ENCODE measurements around the gene FYCO1.

Gene FYCO1

DNA sequence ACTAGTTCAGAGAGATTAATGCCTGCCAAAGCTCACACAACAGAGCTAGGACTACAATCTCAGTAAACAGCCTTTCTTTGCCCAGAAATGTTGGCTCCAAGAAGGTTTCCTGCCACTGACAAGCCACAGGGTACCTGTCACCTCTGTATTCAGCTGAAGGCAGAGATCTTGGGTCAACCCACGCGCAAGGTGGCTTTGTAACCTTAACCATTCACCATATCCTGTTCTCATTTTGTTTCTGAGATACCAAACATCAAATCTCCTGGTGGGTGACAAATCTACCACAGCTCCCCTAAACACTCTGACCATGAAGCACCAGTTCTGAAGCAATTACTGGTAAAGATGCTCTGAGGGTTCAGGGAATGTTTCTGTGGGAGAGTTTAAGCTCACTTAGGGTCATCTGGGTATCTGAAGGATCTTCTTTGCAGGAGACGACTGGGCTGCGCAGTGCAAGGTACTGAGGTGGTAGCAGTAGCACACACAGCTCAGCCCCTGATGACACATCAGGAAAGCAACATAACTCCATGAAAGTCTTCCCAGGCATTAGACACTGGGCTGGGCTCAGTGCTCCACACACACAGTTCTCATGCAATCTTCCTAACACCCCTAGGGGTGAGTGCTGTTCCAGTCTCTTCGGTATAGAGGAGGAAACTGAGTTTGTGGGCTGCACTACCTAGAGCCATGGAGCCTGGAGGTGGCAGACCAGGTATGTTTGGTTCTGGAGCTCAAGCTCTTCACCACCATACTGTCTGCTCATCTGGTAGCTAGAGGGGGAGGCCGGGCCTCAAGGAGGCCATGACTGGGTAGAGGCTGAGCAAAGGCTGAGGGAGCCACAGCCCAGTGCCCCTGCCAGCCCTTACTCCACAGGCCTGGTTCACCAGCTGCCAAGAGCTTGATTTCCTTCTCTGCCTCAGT lies 44.7 kb downstream of the FYCO1 start:
- Mint-ChIP-seq H3K4me1 (ENCODE audit: low read depth) (peaks cover 49% of the 10 kb centered on the region), H3K4me3 (peak overlapping the region; percentile 9), H3K9me3 (ENCODE audit: low read depth) (no peaks in the 10 kb centered on the region), H3K36me3 (peaks cover 42% of the 10 kb centered on the region), H3K27ac (peak overlapping the region; percentile 70), H3K27me3 (no peaks in the 10 kb centered on the region)

DNA sequence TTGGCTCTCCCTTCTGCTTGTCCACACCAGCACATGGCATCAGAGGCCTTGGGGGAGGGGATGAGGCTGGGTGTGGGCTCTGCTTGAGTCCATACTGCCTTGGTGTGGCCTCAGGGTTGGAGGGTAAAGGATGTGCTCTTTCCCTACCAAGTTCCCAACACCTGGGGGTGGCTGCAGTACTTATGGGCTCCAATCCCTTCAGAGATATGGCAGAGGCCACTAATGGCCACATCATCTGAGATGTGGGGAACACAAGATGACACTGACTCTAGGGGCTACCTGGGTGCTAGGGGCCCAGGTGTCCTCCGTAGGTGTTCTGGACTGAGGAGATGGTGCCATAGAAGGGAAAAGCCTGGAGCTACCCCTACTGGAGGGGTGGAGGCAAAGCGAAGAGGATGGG lies 45.5 kb downstream of the FYCO1 start:
- no peaks in the 10 kb centered on the region for H3K27me3 Mint-ChIP-seq
- peaks cover 45% of the 10 kb centered on the region for H3K36me3 Mint-ChIP-seq
- H3K4me3 Mint-ChIP-seq = no peak overlapping the region
- peaks cover 50% of the 10 kb centered on the region for H3K4me1 Mint-ChIP-seq (ENCODE audit: low read depth)
- no peak overlapping the region for H3K27ac Mint-ChIP-seq
- H3K9me3 Mint-ChIP-seq (ENCODE audit: low read depth) = no peaks in the 10 kb centered on the region

DNA sequence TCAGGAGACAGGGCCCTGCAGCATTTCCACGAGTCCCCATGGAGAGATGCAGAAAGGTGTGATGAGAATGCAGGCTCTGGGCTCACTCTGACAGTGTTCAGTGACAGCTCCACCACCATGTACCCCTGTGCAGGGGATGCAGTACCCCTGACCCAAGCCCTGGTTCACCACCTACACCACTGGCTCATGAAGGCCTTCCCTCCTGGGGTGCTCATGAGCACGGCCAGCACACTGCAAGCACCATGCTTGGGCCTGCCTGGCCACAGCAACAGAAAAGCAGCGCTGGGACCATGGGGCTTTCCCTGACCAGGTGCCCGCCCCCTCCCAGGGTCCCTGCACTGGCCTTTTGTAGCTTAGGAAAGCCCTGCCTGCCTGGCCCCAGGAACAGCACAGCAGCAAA lies 46.2 kb downstream of the FYCO1 start:
- H3K36me3 Mint-ChIP-seq = peaks cover 49% of the 10 kb centered on the region
- no peaks in the 10 kb centered on the region for H3K9me3 Mint-ChIP-seq (ENCODE audit: low read depth)
- no peaks in the 10 kb centered on the region for H3K27me3 Mint-ChIP-seq
- no peak overlapping the region for H3K27ac Mint-ChIP-seq
- H3K4me1 Mint-ChIP-seq (ENCODE audit: low read depth) = peaks cover 55% of the 10 kb centered on the region
- no peak overlapping the region for H3K4me3 Mint-ChIP-seq

DNA sequence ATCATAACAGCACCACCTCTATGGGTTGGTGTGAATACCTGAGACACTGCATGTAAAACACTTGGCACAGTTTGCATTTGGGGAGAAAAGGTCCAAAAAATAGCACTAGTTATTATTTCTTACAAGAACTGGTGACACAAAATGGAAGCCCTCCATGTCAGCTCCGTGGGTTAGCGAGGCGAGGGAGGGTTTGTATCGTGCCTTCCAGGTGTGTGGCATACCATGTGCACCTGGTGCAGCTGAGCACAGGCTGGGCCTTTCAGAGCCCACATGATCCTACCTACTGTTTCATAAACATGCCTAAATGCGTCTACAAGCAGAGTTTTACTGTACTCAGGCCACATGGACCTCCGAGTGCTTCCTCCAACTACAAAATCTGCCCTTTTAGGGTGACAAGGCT lies 46.7 kb downstream of the FYCO1 start:
- H3K9me3 Mint-ChIP-seq (ENCODE audit: low read depth) = no peaks in the 10 kb centered on the region
- peaks cover 54% of the 10 kb centered on the region for H3K4me1 Mint-ChIP-seq (ENCODE audit: low read depth)
- no peak overlapping the region for H3K27ac Mint-ChIP-seq
- H3K4me3 Mint-ChIP-seq = no peak overlapping the region
- H3K27me3 Mint-ChIP-seq = no peaks in the 10 kb centered on the region
- peaks cover 45% of the 10 kb centered on the region for H3K36me3 Mint-ChIP-seq

DNA sequence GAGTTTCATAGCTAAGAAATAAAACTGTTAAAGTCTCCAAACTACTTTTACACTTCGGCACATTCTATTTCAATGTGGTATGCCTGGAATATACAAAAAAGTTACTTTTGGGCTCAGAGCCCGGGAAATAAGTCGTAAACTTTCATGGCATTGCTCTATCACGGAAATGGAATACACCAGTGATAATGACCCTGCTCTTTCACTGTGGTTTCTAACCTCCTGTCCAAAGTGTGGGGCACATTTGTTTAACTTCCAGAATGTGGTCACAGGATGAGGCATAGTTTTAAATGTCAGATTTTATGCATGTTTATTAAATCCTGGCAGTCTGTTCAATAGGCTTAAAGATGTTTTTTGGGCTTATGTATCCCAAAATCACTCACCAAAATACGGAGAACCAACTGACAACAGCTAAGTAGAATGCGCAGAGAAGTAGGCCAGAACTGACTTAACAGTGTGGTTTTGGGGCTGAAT lies 47.3 kb downstream of the FYCO1 start:
- peaks cover 60% of the 10 kb centered on the region for H3K4me1 Mint-ChIP-seq (ENCODE audit: low read depth)
- H3K27ac Mint-ChIP-seq = no peak overlapping the region
- H3K27me3 Mint-ChIP-seq = no peaks in the 10 kb centered on the region
- no peaks in the 10 kb centered on the region for H3K9me3 Mint-ChIP-seq (ENCODE audit: low read depth)
- H3K36me3 Mint-ChIP-seq = peaks cover 42% of the 10 kb centered on the region
- no peak overlapping the region for H3K4me3 Mint-ChIP-seq

DNA sequence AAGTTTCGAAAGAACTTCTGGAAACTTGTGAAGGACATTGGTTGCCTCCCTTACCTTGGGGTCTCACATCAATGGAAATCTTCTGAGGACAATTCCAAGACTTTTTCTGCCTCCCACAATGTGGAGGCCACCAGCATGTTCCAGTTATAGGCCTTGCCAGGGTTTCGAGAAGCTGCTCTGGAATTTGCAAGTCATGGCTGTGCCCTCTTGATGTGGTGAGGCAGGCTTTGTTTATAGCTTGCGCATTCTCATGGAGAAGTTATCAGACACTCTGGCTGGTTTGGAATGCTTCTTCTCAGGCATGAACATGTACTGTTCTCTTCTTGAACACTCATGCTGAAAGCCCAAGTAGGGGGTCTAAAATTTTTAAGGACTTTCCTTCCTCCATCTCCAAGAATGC lies 48.3 kb downstream of the FYCO1 start:
- H3K4me1 Mint-ChIP-seq (ENCODE audit: low read depth) = peaks cover 67% of the 10 kb centered on the region
- peaks cover 36% of the 10 kb centered on the region for H3K36me3 Mint-ChIP-seq
- H3K4me3 Mint-ChIP-seq = no peak overlapping the region
- no peaks in the 10 kb centered on the region for H3K27me3 Mint-ChIP-seq
- no peaks in the 10 kb centered on the region for H3K9me3 Mint-ChIP-seq (ENCODE audit: low read depth)
- H3K27ac Mint-ChIP-seq = no peak overlapping the region

DNA sequence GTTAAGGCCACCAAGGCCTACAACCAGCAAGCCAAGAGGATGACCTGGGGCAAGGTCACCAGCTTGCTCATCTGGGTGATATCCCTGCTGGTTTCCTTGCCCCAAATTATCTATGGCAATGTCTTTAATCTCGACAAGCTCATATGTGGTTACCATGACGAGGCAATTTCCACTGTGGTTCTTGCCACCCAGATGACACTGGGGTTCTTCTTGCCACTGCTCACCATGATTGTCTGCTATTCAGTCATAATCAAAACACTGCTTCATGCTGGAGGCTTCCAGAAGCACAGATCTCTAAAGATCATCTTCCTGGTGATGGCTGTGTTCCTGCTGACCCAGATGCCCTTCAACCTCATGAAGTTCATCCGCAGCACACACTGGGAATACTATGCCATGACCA lies 48.7 kb downstream of the FYCO1 start:
- Mint-ChIP-seq H3K9me3 (ENCODE audit: low read depth) (no peaks in the 10 kb centered on the region), H3K4me1 (ENCODE audit: low read depth) (peaks cover 69% of the 10 kb centered on the region), H3K27ac (no peak overlapping the region), H3K36me3 (peaks cover 36% of the 10 kb centered on the region), H3K27me3 (no peaks in the 10 kb centered on the region), H3K4me3 (no peak overlapping the region)

DNA sequence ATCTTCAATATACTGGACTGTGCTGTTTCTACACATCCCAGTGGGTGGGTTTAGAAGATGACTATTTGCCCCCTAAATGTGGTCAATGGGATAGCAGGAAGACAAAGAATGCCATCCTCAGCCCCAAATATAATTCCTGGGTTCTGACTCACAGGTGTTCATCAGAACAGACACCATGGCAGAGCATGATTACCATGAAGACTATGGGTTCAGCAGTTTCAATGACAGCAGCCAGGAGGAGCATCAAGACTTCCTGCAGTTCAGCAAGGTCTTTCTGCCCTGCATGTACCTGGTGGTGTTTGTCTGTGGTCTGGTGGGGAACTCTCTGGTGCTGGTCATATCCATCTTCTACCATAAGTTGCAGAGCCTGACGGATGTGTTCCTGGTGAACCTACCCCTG lies 49.3 kb downstream of the FYCO1 start:
- Mint-ChIP-seq H3K36me3 (peaks cover 36% of the 10 kb centered on the region), H3K27ac (no peak overlapping the region)

DNA sequence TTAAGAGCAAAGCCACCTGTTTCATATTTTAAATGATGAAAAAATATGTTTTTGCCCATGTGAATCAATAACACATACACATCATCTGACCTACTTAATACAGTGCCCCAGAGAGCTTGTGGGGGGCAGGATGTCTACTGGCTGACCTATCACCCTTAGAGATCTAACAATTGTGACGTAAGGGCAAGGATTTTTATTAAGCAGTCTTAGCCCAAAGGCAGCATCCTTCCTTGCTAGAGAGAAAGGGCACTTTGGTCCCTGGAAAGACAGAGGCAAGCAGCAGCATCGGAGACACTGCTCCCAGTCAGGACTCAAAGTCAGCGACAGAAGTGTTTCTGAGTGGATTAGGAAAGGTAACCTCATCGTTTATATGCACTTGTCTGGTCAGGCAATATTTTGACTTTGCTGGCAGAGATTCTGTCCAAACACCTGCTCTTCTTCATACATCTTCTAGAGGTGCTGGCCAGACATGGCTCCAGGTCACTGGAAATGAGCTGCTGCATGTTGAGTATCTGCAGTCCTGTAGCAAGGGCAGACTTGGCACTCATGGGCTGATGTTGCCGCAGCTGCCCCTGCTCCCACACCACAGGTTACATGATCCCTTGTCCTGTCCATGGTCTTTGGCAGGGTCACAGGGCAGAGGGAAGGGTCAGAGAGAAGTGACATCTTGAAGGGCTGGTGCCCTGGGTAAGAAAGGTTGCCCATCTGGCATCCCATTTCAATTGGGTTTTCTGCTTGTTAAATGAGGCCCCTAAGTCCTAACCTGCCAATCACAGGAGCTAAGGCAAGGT lies 50.6 kb downstream of the FYCO1 start:
- Mint-ChIP-seq H3K4me1 (ENCODE audit: low read depth) (peaks cover 53% of the 10 kb centered on the region), H3K27ac (no peak overlapping the region), H3K9me3 (ENCODE audit: low read depth) (no peaks in the 10 kb centered on the region), H3K4me3 (no peak overlapping the region), H3K36me3 (peaks cover 37% of the 10 kb centered on the region), H3K27me3 (no peaks in the 10 kb centered on the region)

More for the DNA sequence above, 49.3 kb downstream of the FYCO1 start:
- Mint-ChIP-seq H3K27me3 (no peaks in the 10 kb centered on the region), H3K4me3 (no peak overlapping the region), H3K9me3 (ENCODE audit: low read depth) (no peaks in the 10 kb centered on the region), H3K4me1 (ENCODE audit: low read depth) (peaks cover 65% of the 10 kb centered on the region)

DNA sequence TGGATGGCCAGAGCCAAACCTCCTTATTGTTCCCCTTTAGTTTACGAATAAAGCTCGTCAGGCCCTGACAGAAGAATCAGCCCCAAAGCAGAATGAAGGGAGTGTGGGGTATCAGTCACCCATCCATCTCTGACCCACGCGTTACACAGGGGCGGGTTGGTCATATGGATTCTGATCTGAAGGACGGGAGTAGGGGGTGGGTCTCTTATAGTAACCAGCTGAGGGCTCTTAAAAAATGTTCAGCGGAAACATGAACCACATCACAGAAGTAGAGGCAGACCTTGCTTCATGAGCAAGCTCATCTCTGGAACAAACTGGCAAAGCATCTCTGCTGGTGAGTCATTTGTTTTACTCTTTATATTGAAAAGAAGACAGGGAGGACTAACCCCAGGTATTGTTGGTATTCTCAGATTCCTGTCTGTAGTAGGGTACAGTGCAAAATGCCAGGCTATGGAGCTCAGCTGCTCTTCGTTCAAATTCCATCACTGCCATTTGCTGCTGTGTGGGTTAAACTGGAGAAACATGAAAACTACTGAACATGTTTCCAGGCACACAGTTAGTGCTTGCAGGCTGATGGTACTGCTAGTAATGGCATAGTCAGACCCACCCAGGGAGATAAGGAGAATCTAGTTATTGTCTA lies 52.3 kb downstream of the FYCO1 start, which contains the start of gene CXCR6:
CXCR6 (plus strand) TSS at position 258 of the 640 bp plus-strand sequence. CDS start 3,018 bp downstream, outside the sequence.
- peaks cover 28% of the 10 kb centered on the region for H3K36me3 Mint-ChIP-seq
- H3K27ac Mint-ChIP-seq = peak within 1 kb of the TSS; percentile 83
- no peaks in the 10 kb centered on the region for H3K27me3 Mint-ChIP-seq
- peaks cover 47% of the 10 kb centered on the region for H3K4me1 Mint-ChIP-seq (ENCODE audit: low read depth)
- H3K9me3 Mint-ChIP-seq (ENCODE audit: low read depth) = no peaks in the 10 kb centered on the region
- H3K4me3 Mint-ChIP-seq = peak within 1 kb of the TSS; percentile 63

DNA sequence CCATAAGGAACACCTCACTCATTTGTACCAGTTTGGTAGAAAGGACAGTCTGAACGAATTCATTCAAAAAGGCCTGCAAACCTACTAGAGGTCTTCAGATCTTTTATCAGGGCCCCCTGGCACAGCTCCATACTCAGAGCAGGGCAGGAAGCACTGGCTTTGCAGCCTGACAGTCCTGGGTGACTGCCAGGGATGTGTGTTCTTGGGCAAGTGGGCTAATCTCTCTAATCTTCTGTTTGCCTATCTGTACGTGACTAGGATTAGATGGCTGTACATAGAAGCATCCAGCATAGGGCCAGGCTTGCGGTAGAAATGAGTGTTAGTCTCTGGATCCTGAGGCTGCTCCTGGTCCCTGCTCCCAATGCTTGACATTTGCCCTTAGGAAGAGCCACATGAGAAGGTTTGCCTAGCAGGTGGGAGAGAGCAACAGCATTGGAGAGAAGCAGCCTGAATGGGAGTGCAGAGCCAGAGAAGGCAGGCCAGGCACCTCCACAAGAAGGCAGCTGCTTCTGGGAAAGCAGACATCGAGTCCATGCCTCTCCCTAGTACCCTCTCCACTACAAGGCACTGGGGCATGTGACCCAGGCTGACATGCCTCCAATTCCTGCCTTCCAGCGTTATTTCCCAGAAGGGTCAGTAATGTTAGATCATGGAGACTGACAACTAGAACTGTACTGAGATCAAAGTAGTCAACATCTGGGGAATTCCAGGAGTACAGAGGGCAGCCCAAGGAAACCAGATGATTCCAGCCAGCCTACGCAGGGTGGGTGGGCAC lies 53.4 kb downstream of the FYCO1 start:
- Mint-ChIP-seq H3K36me3 (peaks cover 26% of the 10 kb centered on the region), H3K9me3 (ENCODE audit: low read depth) (no peaks in the 10 kb centered on the region), H3K4me3 (no peak overlapping the region), H3K4me1 (ENCODE audit: low read depth) (peaks cover 47% of the 10 kb centered on the region), H3K27me3 (no peaks in the 10 kb centered on the region), H3K27ac (no peak overlapping the region)

DNA sequence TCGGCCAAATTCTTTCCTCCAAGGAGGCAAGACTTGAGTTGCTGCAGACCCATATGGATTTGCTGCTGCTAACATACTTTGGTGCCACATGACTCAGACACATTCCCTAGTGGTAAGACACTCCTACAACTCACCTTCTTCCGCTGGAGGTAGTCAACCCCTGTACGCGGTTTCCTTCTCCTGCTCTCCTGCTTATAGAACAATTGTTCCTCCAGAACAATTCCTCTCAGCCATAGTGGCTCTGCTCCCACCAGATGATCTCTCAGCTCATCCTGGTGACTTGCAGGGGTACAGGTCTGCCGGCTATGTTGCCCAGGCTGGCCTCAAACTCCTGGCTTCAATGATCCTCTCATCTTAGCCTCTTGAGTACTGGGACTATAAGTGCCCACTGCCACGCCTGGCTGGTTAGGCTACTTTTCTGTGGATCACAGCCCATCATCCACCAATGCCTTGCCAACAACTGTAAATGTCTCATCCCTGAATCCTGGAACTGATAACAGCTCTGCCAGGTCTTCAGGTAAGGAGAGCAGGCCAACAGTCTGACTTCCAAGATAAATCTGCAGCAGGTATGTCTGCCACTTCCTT lies 54.8 kb downstream of the FYCO1 start:
- peaks cover 15% of the 10 kb centered on the region for H3K36me3 Mint-ChIP-seq
- no peaks in the 10 kb centered on the region for H3K27me3 Mint-ChIP-seq
- peak overlapping the region; percentile 30 for H3K27ac Mint-ChIP-seq
- no peaks in the 10 kb centered on the region for H3K9me3 Mint-ChIP-seq (ENCODE audit: low read depth)
- H3K4me1 Mint-ChIP-seq (ENCODE audit: low read depth) = peaks cover 40% of the 10 kb centered on the region
- H3K4me3 Mint-ChIP-seq = no peak overlapping the region

DNA sequence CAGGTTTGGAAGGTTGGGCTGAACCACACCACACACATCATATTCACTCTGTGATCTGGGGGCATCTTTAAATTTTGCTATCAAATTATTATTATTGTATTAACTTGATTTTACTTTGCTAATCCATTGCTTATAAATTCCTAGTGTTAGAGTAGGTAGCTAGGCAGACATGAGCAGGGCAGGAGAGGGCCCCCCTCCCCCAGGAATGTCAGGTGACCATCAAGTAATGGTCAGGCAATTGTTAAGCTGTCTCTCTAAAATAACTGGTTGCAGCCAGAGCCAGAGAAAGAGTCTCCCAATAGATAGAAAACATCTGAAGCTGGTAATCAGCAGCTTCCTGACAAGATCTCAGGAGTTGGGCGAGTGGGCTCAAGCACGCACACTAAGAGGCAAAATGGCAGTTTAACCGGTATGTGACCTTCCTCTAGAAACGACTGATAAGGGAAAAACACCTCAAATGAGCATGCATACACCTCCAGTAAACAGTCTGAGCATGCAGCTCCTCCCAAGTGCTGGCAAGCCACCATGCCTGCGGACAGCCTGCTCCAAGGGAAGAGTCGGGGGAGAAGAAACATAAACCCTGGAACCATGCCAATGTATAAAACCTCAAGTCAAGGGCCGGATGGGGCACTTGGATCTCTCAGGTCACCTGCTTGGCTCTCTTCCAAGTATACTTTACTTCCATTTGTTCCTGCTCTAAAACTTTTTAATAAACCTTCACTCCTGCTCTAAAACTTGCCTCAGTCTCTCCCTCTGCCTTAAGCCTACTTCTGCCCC lies 55.4 kb downstream of the FYCO1 start:
- H3K4me1 Mint-ChIP-seq (ENCODE audit: low read depth) = peaks cover 39% of the 10 kb centered on the region
- no peaks in the 10 kb centered on the region for H3K27me3 Mint-ChIP-seq
- H3K4me3 Mint-ChIP-seq = no peak overlapping the region
- peaks cover 19% of the 10 kb centered on the region for H3K36me3 Mint-ChIP-seq
- peak overlapping the region; percentile 30 for H3K27ac Mint-ChIP-seq
- no peaks in the 10 kb centered on the region for H3K9me3 Mint-ChIP-seq (ENCODE audit: low read depth)

Measured in activated naive CD8-positive, alpha-beta T cell (primary cell).